Activated CD4-positive, alpha-beta T cell treated with anti-CD3 and anti-CD28 coated beads, Interleukin-2, Interleukin-6, amounts not matched to agents 100 ng/mL and 50 ng/mL, durations not matched to agents 16 hours and 8 hours (primary cell): ENCODE results near the gene TCERG1L.
"Not testable (repeated sequence)": the region's sequence is repeated elsewhere in the genome, so short reads cannot be mapped to it uniquely, and the experiment has no call there.

Experiments
- DNase-seq: peaks from one replicate; pipeline ENCODE4 v3.0.0-alpha.2; 2020

Gene TCERG1L

DNA sequence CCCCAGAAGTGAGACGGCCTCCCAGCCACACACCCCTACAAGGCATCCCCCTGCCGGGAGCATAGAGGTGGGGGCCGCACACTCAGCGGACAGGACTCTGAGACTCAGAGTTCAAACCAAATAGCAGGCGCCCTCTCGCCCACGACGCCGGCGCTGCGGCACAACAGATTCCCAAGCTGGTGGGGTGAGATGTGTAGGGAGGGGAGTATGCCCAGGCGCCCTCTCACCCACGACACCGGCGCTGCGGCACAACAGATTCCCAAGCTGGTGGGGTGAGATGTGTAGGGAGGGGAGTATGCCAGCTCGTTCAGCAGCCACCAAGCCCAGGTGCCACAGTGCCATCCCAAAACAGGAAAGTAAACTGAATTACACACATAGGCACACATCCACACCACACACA, 64.7 kb downstream of the TCERG1L start:
- no peak for DNase-seq

DNA sequence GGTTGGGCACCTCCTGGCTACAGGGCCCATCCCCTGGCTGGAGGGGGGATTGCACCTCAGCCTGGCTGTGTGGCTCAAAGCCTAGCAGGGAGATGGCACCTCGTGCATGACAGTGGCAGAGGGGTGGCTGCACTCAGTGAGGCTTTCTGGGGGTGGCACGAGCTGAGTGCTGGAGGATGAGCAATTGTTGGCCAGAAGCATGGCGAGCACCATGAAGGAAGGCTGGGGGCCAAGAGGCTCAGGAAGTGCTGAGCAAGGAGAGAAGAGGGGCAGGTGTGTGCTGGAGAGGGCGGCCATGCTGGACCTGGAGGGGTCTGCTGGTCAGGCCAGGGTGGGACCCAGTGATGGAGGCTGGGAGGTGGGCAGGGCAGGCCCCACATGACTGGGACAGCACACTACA, 65.4 kb downstream of the TCERG1L start:
- DNase-seq: no peak

DNA sequence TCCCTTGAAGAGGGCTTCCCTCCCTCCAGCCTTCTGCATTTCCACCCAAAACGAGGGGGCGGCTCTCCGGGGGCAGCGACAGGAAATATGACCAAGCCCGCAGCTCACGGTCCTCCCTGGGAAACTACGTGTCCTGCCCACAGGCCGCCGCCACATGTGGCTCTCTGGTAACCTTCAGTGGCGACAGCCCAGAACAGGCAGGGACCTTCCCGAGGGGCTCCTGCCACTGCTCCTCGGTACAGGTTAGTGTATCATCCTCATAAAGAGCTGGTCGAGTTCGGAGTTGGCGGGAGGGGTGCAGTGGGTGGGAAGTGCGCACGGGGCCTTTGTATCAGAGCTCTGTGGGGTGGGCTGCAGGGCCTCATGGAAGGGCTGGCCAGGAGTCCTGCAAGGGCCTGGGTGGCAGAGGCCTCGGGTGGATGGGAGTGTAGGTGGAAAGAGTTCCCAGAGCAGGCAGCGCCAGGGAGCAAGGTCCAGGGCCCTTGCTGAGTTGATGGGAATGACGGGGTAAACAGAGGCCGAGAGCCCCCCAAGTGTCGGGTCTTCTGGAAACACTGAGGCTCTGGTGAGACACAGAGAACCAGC, 66.0 kb downstream of the TCERG1L start:
- DNase-seq: no peak

DNA sequence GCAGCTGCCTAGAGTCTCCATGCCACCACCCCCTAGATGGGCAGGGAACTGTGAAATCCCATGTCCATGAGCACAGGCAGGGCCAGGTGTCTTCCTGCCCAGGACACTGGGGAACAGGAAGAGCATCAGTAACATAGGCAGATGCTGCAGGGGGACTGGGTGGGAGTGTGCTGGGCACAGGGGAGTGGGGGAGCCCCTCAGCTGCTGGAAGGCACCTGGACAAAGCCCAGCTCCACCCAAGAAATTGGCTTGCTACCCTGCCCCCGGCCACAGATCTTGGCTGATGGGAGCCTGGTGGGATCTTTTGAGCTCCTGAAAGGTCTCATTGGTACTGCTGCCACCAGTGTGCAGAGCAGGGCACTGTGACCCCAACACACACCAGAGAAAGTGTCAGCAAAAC, 66.7 kb downstream of the TCERG1L start:
- DNase-seq: no peak

DNA sequence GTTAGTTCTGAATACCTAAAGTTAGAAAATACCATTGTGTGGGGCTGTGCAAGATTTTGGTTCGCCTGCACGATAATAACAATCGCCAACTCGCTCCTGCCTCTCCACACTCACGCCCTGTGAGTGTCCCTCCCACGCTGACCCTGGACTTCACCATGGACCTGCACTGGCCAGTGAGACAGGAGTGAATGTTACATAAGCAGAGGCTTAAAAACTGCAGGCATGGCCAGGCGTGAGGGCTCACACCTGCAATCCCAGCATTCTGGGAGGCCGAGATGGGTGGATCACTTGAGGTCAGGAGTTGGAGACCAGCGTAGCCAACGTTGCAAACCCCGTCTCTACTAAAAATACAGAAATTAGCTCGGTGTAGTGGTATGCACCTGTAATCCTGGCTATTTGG, 68.4 kb downstream of the TCERG1L start:
- DNase-seq: no peak

DNA sequence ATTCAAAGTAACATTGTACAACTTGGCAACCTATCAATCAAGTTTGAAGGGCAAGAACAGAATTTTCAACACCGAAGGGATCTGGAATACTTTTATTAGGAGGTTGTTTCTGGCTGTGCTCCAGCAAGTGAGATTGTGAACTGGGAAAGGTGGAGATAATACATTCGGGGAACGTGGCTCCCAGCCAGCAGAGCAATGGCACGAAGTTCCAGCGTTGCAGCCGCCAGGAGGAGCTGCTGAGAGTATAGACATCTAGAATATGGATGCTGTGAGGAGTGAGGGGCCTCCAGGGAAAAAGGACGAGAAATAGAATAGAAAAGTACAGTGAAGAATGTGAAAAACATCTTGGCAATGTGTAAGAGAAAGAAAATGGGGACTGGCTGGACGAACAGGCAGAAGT, 69.5 kb downstream of the TCERG1L start:
- no peak for DNase-seq

DNA sequence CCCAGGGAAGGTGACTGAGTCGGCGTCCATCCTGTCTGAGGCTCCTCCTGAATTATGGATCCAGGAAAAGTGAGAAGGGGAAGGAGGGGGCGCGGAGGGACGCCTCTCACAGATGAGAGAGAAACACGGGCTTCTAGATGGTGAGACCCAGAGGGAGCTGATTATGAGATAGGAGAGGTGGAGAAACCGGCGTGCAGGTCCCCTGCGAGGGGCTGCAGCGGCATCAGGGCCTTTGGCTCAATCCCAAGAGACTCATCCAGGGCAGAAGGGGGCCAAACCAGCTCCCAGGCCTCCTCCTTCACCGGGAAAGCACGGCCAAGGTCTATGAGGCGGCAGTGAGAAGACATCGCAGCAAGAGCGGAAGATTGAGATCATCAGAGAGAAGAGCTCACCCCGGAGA, 70.8 kb downstream of the TCERG1L start:
- DNase-seq: no peak

DNA sequence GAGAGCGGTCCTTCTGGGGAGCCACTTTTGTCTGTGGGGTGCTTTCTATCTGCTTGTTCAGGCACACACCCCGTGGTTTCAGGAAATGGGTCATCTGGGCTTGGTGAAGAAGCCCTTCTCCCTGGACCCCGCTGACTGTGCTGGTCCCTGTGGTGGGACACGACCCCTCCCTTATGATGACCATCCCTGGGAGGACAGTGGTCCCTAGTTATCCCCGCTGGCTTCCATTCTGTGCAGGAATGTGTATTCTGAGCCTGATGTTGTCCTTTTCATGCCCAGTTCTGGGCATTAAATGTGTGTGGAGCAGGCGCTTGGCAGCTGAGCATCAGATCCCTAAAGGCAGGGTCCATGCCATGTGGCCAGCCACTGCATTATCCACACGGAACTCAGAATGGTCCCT, 71.6 kb downstream of the TCERG1L start:
- no peak for DNase-seq

DNA sequence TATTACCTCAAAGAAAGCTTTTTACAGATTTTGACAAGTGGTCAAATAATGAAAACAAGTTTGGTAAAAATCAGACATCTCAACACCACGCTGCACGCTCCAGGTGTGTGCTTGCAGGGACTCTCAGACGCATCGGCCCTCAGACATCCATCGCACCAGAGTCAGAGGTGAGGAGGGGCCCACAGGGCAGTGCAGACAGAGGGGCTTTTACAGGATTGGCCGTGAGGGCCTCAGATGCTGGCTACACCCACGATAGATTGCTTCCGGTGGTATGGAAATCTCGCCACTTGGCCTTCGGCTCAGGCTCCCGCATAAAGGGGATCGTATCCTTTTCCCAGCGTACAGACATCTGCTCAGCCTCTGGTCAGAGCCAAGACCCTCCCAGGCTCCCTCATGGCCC, 72.1 kb downstream of the TCERG1L start:
- DNase-seq: no peak

DNA sequence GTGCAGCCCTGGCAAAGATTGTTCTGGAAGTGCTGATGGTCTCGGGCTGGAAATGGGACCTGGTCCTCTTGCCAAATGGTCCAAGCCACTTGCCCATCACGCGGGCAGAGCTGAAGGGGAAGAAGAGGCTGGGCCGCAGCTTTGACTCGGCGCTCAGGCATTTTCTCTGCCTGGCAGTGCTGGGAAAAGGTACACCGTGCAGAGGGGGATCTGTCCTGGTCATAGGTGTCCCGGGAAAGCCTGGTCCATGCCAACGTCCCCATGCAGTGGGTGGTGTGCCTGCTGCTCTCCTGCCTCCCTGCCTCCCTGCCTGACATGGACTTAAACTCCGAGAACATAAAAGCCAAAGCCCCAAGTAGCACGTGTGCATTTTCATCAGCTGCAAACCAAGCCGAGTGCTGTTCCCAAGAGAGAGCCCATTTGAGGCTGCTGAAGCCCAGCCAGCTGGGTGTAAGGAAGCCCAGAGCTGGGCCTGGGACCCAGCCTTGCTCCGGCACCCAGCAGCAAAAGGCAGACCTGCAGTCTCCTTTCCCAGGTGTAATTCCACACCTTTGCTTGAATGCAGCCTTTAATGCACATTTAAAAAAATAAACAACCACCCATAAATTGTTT, 72.7 kb downstream of the TCERG1L start:
- no peak for DNase-seq

DNA sequence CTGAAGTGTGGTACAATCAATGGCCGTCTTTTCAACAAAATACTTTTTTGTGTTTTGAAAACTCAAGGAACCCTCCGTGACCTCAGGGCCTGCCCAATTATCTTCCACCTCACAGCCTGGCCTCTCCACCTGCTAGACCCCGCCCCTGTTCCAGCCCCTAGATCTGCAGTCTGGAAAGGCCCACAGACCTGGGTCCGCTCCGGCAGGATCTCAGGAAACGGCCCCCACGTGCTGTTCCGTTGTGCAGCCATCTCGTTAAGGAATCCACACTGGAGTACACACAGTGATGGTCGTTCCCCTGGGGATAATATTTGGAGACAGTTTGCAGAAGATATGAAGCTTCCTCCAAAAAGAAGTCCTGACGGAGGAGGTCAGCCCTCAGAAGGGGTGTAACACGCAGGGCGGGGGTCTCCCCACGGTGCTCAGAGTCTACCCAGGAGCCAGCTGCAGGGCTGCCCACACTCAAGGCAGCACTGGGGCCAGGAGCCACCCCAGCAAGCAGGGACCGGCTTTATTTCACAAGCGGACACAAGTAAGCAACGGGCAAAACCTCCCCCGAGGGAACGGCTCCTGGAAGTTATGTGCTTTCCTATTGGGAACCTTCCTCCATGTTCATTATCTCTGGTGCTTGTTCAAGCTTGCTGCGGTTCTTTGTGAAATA, 73.4 kb downstream of the TCERG1L start:
- DNase-seq: no peak

DNA sequence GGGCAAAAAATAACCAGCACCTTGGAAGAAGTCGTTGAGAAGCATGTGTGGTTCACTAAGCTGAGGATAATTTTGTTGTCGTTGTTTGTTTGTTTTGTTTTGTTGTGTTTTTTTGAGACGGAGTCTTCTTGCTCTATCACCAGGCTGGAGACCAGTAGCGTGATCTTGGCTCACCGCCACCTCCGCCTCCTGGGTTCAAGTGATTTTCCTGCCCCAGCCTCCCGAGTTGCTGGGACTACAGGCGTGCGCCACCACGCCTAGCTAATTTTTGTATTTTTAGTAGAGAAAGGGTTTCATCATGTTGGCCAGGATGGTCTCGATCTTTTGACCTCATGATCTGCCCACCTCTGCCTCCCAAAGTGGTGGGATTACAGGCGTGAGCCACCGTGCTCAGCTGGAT, 76.9 kb downstream of the TCERG1L start:
- DNase-seq: not testable (repeated sequence)

DNA sequence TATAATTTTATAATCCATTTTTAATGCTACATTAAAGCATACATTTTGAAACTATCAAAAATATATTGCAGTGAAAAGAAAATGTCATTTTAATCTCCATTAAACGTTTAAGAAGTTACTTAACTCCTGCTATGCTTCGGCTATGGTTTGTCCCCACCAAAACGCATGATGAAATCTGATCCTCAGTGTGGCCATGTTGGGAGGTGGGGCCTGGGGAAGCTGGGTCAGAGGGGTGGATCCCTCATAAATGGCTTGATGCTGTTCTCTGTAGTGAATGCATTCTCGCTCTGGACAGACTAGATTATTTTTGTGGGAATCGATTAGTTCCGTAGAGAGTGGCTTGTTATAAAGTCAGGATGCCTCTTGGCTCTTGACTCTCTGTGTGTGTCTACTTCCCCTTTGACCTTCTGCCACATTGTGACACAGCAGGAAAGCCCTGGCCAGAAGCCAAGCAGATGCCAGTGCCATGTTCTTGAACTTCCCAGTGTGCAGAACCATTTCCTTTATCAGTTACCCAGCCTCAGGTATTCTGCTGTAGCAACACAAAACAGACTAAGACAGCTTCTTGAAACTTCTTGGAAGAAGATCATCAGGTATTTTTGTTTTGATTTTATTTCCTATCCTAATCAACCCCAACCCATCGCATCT, 77.8 kb downstream of the TCERG1L start:
- no peak for DNase-seq

DNA sequence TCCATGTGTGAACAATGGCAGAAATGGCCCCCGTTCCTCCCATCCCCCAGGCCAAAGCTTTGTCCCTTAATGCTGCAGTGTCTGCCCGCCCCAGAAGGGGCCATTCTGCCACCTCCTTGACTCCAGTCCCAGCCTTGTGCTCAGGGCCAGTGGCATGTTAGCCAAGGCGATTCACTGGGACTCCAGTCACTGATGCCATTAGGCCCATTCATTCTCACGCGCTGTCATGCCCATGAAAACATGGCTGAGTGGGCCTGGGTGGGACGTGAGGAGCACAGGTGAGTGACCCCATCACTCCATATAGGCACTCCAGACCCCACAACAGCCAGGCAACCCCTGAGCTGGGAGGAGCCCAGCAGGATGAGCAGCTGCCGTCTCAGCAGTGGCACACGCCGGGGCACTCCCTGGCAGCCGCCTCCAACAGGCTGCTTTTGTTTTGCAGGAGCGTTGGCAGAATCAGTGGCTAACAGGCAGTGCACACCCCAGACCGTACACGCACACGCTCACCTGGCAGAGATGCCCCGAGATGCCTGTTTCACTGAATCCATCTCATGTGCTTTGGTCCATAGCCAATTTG, 79.5 kb downstream of the TCERG1L start:
- DNase-seq: no peak

DNA sequence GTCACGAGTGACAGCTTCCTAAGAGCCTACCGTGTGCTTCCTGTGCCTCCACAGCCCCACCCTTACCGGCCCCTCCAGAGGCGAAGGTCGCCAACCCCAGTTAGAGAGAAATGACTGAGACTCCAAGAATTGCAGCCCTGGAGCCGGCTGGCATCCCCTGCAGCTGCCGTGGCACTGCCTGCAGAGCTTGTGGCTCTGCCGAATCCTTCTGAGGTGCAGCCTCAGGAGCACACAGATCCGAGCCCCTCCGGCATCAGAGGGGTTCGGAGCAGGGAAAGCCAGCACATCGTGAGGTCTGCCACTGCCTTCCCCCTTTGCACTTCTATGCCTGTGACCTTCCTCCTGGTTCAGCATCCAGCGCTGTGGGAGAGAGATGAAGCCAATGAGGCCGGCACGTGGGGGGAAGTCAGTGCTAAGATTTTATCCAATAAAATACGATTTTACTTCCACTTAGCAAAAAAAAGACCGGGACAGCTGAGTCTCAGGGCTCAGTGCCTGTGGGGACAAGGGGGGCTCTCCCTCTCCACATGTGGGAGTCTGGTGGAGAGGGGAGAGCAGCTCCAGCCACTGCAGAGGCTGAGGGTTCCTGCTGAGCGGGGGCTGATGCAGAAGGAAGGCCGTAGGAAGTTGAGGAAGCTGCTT, 80.1 kb downstream of the TCERG1L start:
- DNase-seq: no peak

DNA sequence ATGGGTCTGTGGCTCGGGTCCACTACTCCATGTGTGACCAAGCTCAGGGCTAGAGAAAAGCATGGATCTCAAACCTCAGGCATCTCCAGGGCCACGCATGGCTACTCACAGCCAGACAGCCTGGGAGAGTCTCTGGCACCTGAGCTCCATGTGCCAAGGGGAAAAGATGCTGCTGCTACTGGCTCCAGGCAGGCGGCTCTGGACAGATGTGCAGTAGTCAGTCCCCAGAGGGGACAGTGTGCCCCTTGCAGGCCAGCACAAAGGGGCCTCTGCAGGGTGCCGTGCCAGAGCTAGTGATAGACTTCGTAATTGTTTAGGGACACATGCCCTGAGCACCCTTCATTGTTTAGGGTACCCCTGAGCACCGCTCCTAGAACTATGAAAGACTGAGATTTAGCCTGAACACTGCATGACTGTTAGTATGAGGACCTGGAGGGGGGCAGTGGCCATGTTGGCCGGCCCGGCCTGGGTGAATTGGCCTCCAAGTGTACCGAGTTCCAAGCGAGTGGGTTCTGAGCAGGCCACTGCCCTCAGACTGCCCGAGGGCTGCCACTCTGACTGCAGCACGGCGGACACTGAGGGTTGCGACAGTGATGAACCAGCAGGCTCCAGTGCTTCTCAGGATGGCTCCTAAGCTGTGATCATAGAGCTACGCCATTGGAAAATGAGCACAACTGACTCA, 80.7 kb downstream of the TCERG1L start:
- no peak for DNase-seq

DNA sequence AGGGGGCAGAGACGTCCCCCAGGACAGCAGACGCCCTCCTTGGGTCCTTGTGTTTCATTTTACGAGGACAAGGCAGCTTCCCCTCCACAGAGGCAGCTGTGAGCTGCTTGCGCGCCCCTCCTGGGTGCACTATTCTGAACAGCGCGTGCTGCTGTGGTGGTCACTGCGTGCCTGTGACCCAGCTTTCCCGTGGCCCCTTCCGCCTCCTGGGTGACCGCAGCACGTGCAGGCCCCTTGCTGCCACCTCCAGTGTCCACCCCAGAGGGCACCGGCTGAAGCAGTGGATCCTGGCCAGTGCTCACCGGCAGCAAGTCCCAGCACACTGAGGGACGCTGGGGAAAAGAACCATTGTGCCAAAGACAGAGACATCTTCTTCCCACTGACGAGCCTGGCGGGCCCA, 81.4 kb downstream of the TCERG1L start:
- DNase-seq: no peak

DNA sequence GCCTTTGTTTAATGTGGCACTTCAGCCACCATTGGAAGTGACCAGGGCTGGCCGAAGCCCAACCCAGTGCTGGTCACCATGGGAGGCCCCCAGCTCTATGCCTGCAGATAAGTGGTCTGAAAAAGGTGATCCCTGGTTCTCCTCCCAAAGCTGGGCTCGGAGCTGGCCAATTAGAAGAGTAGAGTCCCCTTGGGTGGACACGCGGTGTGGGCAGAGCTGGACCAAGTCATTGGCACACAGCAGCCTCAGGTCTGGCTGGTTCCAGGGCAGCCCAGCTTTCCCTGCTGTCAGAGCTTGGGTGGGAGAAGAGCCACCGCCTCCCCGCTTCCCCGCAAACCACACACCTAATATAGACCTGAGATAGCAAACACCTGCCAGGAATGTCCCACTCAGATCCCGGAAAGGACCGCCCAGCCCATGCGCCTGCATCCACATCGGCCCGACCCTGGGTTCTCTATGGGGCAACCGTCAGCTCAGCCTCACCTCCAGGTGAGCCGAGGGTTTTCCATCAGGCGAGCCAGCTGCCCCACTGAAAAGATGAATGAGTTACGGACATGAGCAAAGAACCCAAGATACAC, 84.3 kb downstream of the TCERG1L start:
- no peak for DNase-seq

DNA sequence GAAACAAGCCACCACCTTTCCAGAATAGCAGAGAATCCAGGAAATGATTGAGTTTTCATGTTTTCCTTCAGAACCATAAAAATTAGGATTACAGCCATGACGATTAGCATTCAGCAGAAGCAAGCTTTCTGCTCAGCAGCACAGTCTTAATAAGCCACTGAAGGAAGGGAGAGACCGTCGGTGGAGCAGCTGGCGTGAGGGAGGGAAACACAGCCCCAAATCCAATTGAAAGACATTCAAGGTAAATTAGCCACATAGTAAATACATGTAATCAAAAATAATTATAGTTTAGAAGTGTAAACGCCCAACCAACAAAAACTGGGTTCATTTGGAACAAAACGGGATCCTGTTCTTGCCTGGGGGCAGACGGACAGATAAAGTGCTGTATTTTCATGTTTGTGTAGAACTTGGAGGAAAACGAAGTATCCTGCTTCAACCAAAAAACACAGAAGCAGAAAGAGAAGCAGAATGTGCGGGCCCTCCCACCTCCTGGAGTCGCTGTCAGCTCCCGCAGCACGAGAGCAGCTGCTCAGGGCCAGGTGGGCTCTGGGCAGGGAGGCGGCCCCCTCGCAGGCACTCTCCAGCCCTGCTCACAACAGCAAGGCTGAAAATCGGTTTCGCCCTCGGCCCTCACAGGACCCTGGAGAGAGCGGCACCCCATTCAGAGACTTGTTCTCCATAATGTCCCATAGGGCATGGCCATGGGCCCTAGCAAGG, 84.9 kb downstream of the TCERG1L start:
- DNase-seq: no peak

DNA sequence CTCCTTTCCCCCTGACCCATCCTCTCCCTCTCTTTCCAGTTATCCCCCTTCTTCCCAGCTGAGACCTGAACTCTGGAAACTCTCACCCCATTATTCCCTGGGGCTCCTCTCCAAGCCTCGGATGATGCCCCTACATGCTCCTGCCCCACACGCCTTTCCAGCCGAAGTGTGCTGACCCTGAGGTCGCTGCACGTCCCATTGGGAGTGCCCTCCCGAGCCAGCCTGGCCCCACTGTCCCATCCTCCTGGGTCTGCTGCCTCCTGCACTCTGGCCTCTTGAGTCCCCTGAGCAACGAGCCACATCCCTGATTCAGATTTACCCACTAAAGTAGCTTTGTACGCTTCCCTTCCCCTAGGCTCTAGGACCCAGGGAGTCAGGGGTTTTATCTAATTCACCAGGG, 87.4 kb downstream of the TCERG1L start:
- DNase-seq: no peak

DNA sequence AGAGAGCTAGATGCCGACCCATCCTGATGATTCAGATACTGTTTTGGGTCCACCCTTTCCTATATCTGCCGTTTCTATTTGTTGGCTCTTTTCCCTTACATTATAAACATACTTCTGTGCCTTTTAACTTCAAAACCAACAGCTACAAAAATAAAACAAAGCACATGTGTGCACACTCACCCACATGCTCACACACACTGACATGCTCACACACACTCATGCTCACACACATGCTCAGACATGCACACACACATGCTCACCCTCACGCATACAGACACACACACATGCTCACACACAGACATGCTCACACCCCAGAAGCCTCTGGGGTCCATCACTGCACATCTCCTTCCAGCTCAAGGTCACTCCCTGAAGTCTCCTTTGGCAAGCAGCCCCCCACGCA, 88.1 kb downstream of the TCERG1L start:
- no peak for DNase-seq

DNA sequence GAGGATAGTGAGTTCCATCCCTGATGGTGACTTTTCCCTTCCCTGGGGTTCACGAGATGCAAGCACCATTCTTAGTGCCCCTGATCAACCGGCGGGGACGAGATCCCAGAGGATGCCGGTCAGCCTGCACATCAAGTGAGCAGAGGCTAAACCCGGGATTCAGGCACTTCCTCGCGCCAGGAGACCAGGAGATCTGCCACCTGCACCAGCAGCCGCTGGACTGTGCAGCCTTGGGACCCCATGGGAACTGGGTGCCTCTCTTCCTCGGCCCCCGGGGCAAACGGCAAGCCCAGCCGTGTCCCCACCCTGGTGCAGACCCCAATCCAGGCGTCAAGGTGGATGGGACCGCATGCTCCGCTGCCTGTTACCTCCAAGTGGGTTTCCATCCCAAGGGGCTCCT, 88.5 kb downstream of the TCERG1L start:
- no peak for DNase-seq
